Renal cortical epithelial cell (primary cell): ENCODE data around the gene HNRNPUL2. TPM values are rescaled to one million over a fixed set of nuclear protein-coding genes. Genes with fewer than 3 reads are reported as not detected.

Experiments used
- DNase-seq: peaks from one replicate; pipeline ENCODE4 v3.0.0-alpha.2; 2011; ENCODE audit warnings: low read depth
- total RNA-seq: library from RNA; depleted of rRNA; stranded (reverse); fragments of >200 nt; gene quantifications from 2 replicates; pipeline ENCODE4 v1.2.3, GENCODE V29; 2014

The HNRNPUL2 gene
- total RNA-seq, 1 donor from 2014 or later, result 18.4 TPM

DNA sequence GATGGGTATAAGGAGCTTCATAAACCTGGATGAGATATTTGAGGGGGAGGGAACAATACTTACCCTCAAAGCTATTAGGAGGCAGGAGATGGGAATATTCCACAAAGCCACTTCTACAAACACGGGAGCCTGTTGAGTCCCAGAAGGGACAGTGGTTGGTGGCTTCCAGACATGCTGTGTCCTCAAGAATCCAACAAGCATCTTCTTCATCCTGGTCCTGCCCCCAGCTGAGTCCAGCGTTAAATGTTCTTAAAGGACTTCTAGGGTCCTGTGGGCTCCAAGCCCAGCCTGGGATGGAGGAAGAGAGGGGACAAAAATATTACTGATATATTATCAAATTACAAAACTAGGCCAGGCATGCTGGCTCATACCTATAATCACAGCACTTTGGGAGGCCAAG lies 59.8 kb downstream of the HNRNPUL2 start:
- DNase-seq, result no peak

- no peak for DNase-seq
Observed at GRCh38 chr11:62666259-62666926, 60.9 kb downstream of the HNRNPUL2 start.

GRCh38 chr11:62665599-62666258 lies 61.5 kb downstream of the HNRNPUL2 start:
- peak; percentile 48 for DNase-seq

DNA sequence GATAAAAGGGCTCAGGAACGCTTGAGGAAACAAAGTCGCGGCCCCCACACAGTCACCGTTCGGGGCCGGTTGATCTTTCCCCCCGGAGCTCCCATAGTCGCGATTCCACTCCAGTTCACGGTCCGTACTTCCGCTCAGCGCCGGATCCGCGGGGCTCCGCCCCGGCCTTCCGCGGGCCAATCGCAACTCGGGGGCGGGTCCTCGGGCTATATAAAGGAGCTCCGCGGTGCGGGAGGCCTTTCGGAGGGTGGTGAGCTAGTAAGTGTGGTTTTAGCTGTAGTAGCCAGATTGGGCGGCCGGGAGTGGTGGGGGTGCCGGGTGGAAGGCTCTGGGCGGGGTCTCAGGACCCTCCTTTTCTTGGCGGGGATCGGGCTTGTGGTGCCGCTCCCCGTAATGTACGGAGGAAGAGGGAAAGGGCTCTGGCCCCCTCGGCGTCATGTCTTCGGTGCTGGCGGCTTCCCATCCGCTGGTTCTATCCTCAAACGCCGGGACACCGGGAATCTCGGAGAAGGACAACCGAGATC lies 62.1 kb downstream of the HNRNPUL2 start, which contains the start of the genes C11orf98 and CSKMT:
C11orf98 (minus strand) TSS at position 136 of the 524 bp plus-strand sequence; CDS start at position 95, 41 bp downstream.
CSKMT (plus strand) TSS at position 238 of the 524 bp plus-strand sequence. CDS start 568 bp downstream, outside the sequence.
- DNase-seq, result peak; percentile 74

GRCh38 chr11:62664405-62665074 lies 62.7 kb downstream of the HNRNPUL2 start:
- peak; percentile 71 for DNase-seq

Other genes starting within 250 kb of the HNRNPUL2 start
- gene AHNAK, start 180.7 kb downstream of the HNRNPUL2 start, total RNA-seq, result 409 and 1,601 TPM in 2 replicates
- 1,513 and 1,623 TPM in 2 replicates for gene EEF1G, start 153.6 kb downstream of the HNRNPUL2 start, total RNA-seq
- gene TUT1, start 135.9 kb downstream of the HNRNPUL2 start, total RNA-seq, result 5.9 and 12.7 TPM in 2 replicates
- 121 and 212 TPM in 2 replicates for gene MTA2, start 125.6 kb downstream of the HNRNPUL2 start, total RNA-seq
- 14.9 and 29.7 TPM in 2 replicates for gene EML3, start 114.7 kb downstream of the HNRNPUL2 start, total RNA-seq
- 0.87 and 2.5 TPM in 2 replicates for gene ROM1, start 114.2 kb downstream of the HNRNPUL2 start, total RNA-seq
- 37.2 and 39.6 TPM in 2 replicates for gene B3GAT3, start 105.5 kb downstream of the HNRNPUL2 start, total RNA-seq
- gene GANAB, start 80.8 kb downstream of the HNRNPUL2 start, total RNA-seq, result 146 and 347 TPM in 2 replicates
- gene INTS5, start 74.2 kb downstream of the HNRNPUL2 start, total RNA-seq, result 28.1 and 33.8 TPM in 2 replicates
- gene C11orf98, start 62.2 kb downstream of the HNRNPUL2 start, total RNA-seq, result 20.8 and 33.9 TPM in 2 replicates
- 3.6 and 13.5 TPM in 2 replicates for gene CSKMT, start 62.1 kb downstream of the HNRNPUL2 start, total RNA-seq
- gene UQCC3, start 55.8 kb downstream of the HNRNPUL2 start, total RNA-seq, result 4.1 and 6.1 TPM in 2 replicates
- 3.9 and 5.0 TPM in 2 replicates for gene LBHD1, start 55.2 kb downstream of the HNRNPUL2 start, total RNA-seq
- gene UBXN1, start 48.4 kb downstream of the HNRNPUL2 start, total RNA-seq, result 97.6 and 105 TPM in 2 replicates
- gene LRRN4CL, start 37.9 kb downstream of the HNRNPUL2 start, total RNA-seq, result 0.17 and 0.25 TPM in 2 replicates
- gene BSCL2, start 20.0 kb downstream of the HNRNPUL2 start, total RNA-seq, result 47.8 and 50.4 TPM in 2 replicates
- not detected in 2 replicates for gene GNG3, start 19.8 kb downstream of the HNRNPUL2 start, total RNA-seq
- 25.0 and 25.1 TPM in 2 replicates for gene TTC9C, start 1.0 kb upstream of the HNRNPUL2 start, total RNA-seq
- 8.7 and 11.8 TPM in 2 replicates for gene ZBTB3, start 26.7 kb upstream of the HNRNPUL2 start, total RNA-seq
- gene POLR2G, start 34.1 kb upstream of the HNRNPUL2 start, total RNA-seq, result 46.0 and 78.3 TPM in 2 replicates
- 15.1 and 20.7 TPM in 2 replicates for gene TAF6L, start 43.9 kb upstream of the HNRNPUL2 start, total RNA-seq
- 26.6 and 46.4 TPM in 2 replicates for gene TMEM179B, start 59.9 kb upstream of the HNRNPUL2 start, total RNA-seq
- gene TMEM223, start 64.5 kb upstream of the HNRNPUL2 start, total RNA-seq, result 15.1 and 29.3 TPM in 2 replicates
- gene NXF1, start 78.0 kb upstream of the HNRNPUL2 start, total RNA-seq, result 7.6 and 50.3 TPM in 2 replicates
- gene STX5, start 104.6 kb upstream of the HNRNPUL2 start, total RNA-seq, result 23.1 and 38.8 TPM in 2 replicates
- gene TEX54, start 105.4 kb upstream of the HNRNPUL2 start, total RNA-seq, result not detected in 2 replicates
- 42.8 and 59.9 TPM in 2 replicates for gene WDR74, start 112.1 kb upstream of the HNRNPUL2 start, total RNA-seq
- 95.0 and 163 TPM in 2 replicates for gene SLC3A2, start 153.4 kb upstream of the HNRNPUL2 start, total RNA-seq
- gene CHRM1, start 193.9 kb upstream of the HNRNPUL2 start, total RNA-seq, result not detected in 2 replicates